ENCODE data around the gene PIR.

The PIR gene

GRCh38 chrX:15448010-15448639 is 45.0 kb downstream of the PIR start:
- DNase-seq: no peak
- Histone ChIP-seq H3K4me1 (ENCODE audit: control extremely low read depth in 1 of 4, control insufficient read depth in 4 of 4, insufficient read depth in 4 of 4, low read length in 3 of 4) (no peaks in the 10 kb centered on the region), H3K27me3 (replicated peaks in 2 of 5; ENCODE audit: control insufficient read depth in 4 of 5, insufficient read depth in 5 of 5, low read length in 4 of 5) (peaks cover 0 to 8% (median 0%) of the 10 kb centered on the region in 5 experiments), H3K4me3 (ENCODE audit: control insufficient read depth in 1 of 7, extremely low read depth in 1 of 7, insufficient read depth in 4 of 7, low read depth in 2 of 7, low read length in 6 of 7) (no peak overlapping the region), H3K9me3 (ENCODE audit: control extremely low read depth in 1 of 5, control insufficient read depth in 4 of 5, insufficient read depth in 2 of 5, low read depth in 1 of 5, low read length in 4 of 5) (no peaks in the 10 kb centered on the region), H3K36me3 (ENCODE audit: control insufficient read depth in 4 of 4, insufficient read depth in 4 of 4, low read length in 3 of 4) (peaks cover 0 to 3% (median 0%) of the 10 kb centered on the region in 4 experiments), H3K27ac (ENCODE audit: insufficient read depth in 1 of 2, low read depth in 1 of 2, low read length in 2 of 2, poor library complexity in 1 of 2, severe bottlenecking in 2 of 2) (no peak overlapping the region)
- ChIA-PET CTCF (no interaction called here), POLR2A (no interaction called here)
- WGBS (ENCODE audit: insufficient coverage): 78% methylated on average over 3 of the region's 5 CpGs

GRCh38 chrX:15441464-15441863 is 51.7 kb downstream of the PIR start:
- no peaks in the 10 kb centered on the region for H3K9me3 ChIP-seq (ENCODE audit: control extremely low read depth in 1 of 5, control insufficient read depth in 4 of 5, insufficient read depth in 2 of 5, low read depth in 1 of 5, low read length in 4 of 5)
- no peak overlapping the region for H3K27ac ChIP-seq (ENCODE audit: insufficient read depth in 1 of 2, low read depth in 1 of 2, low read length in 2 of 2, poor library complexity in 1 of 2, severe bottlenecking in 2 of 2)
- no peaks in the 10 kb centered on the region for H3K36me3 ChIP-seq (ENCODE audit: control insufficient read depth in 4 of 4, insufficient read depth in 4 of 4, low read length in 3 of 4)
- no peak for DNase-seq
- 83% methylated on average over 4 of the region's 5 CpGs for WGBS (ENCODE audit: insufficient coverage)
- H3K27me3 ChIP-seq (replicated peaks in 2 of 5; ENCODE audit: control insufficient read depth in 4 of 5, insufficient read depth in 5 of 5, low read length in 4 of 5): peaks cover 0 to 3% (median 0%) of the 10 kb centered on the region in 5 experiments
- POLR2A ChIA-PET: no interaction called here
- CTCF ChIA-PET: no interaction called here
- no peaks in the 10 kb centered on the region for H3K4me1 ChIP-seq (ENCODE audit: control extremely low read depth in 1 of 4, control insufficient read depth in 4 of 4, insufficient read depth in 4 of 4, low read length in 3 of 4)
- H3K4me3 ChIP-seq (ENCODE audit: control insufficient read depth in 1 of 7, extremely low read depth in 1 of 7, insufficient read depth in 4 of 7, low read depth in 2 of 7, low read length in 6 of 7): no peak overlapping the region

GRCh38 chrX:15438332-15438731 is 54.8 kb downstream of the PIR start:
- H3K9me3 ChIP-seq (ENCODE audit: control extremely low read depth in 1 of 5, control insufficient read depth in 4 of 5, insufficient read depth in 2 of 5, low read depth in 1 of 5, low read length in 4 of 5): peaks cover 0 to 1% (median 0%) of the 10 kb centered on the region in 5 experiments
- WGBS (ENCODE audit: insufficient coverage): 87% methylated on average over 3 of the region's 3 CpGs
- no peaks in the 10 kb centered on the region for H3K4me1 ChIP-seq (ENCODE audit: control extremely low read depth in 1 of 4, control insufficient read depth in 4 of 4, insufficient read depth in 4 of 4, low read length in 3 of 4)
- POLR2A ChIA-PET: no interaction called here
- peaks cover 0 to 2% (median 0%) of the 10 kb centered on the region in 5 experiments for H3K27me3 ChIP-seq (replicated peaks in 2 of 5; ENCODE audit: control insufficient read depth in 4 of 5, insufficient read depth in 5 of 5, low read length in 4 of 5)
- CTCF ChIA-PET: no interaction called here
- H3K36me3 ChIP-seq (ENCODE audit: control insufficient read depth in 4 of 4, insufficient read depth in 4 of 4, low read length in 3 of 4): no peaks in the 10 kb centered on the region
- H3K4me3 ChIP-seq (ENCODE audit: control insufficient read depth in 1 of 7, extremely low read depth in 1 of 7, insufficient read depth in 4 of 7, low read depth in 2 of 7, low read length in 6 of 7): no peak overlapping the region
- DNase-seq: no peak
- no peak overlapping the region for H3K27ac ChIP-seq (ENCODE audit: insufficient read depth in 1 of 2, low read depth in 1 of 2, low read length in 2 of 2, poor library complexity in 1 of 2, severe bottlenecking in 2 of 2)

- 100% methylated on average over 1 of the region's 1 CpG for WGBS (ENCODE audit: insufficient coverage)
- peaks cover 0 to 1% (median 0%) of the 10 kb centered on the region in 5 experiments for H3K9me3 ChIP-seq (ENCODE audit: control extremely low read depth in 1 of 5, control insufficient read depth in 4 of 5, insufficient read depth in 2 of 5, low read depth in 1 of 5, low read length in 4 of 5)
- DNase-seq: no peak
- H3K4me3 ChIP-seq (ENCODE audit: control insufficient read depth in 1 of 7, extremely low read depth in 1 of 7, insufficient read depth in 4 of 7, low read depth in 2 of 7, low read length in 6 of 7): no peak overlapping the region
- H3K27me3 ChIP-seq (replicated peaks in 2 of 5; ENCODE audit: control insufficient read depth in 4 of 5, insufficient read depth in 5 of 5, low read length in 4 of 5): peaks cover 0 to 2% (median 0%) of the 10 kb centered on the region in 5 experiments
- POLR2A ChIA-PET: no interaction called here
- CTCF ChIA-PET: no interaction called here
- no peaks in the 10 kb centered on the region for H3K4me1 ChIP-seq (ENCODE audit: control extremely low read depth in 1 of 4, control insufficient read depth in 4 of 4, insufficient read depth in 4 of 4, low read length in 3 of 4)
- no peaks in the 10 kb centered on the region for H3K36me3 ChIP-seq (ENCODE audit: control insufficient read depth in 4 of 4, insufficient read depth in 4 of 4, low read length in 3 of 4)
- H3K27ac ChIP-seq (ENCODE audit: insufficient read depth in 1 of 2, low read depth in 1 of 2, low read length in 2 of 2, poor library complexity in 1 of 2, severe bottlenecking in 2 of 2): no peak overlapping the region
Observed at GRCh38 chrX:15437724-15438123, 55.4 kb downstream of the PIR start.

GRCh38 chrX:15435836-15436619 is 57.1 kb downstream of the PIR start:
- 71% methylated on average over 1 of the region's 2 CpGs for WGBS (ENCODE audit: insufficient coverage)
- Histone ChIP-seq H3K4me3 (ENCODE audit: control insufficient read depth in 1 of 7, extremely low read depth in 1 of 7, insufficient read depth in 4 of 7, low read depth in 2 of 7, low read length in 6 of 7) (no peak overlapping the region), H3K4me1 (ENCODE audit: control extremely low read depth in 1 of 4, control insufficient read depth in 4 of 4, insufficient read depth in 4 of 4, low read length in 3 of 4) (no peaks in the 10 kb centered on the region), H3K36me3 (ENCODE audit: control insufficient read depth in 4 of 4, insufficient read depth in 4 of 4, low read length in 3 of 4) (no peaks in the 10 kb centered on the region), H3K9me3 (ENCODE audit: control extremely low read depth in 1 of 5, control insufficient read depth in 4 of 5, insufficient read depth in 2 of 5, low read depth in 1 of 5, low read length in 4 of 5) (peaks cover 0 to 1% (median 0%) of the 10 kb centered on the region in 5 experiments), H3K27me3 (replicated peaks in 2 of 5; ENCODE audit: control insufficient read depth in 4 of 5, insufficient read depth in 5 of 5, low read length in 4 of 5) (peaks cover 0 to 2% (median 0%) of the 10 kb centered on the region in 5 experiments), H3K27ac (ENCODE audit: insufficient read depth in 1 of 2, low read depth in 1 of 2, low read length in 2 of 2, poor library complexity in 1 of 2, severe bottlenecking in 2 of 2) (no peak overlapping the region)
- CTCF ChIA-PET: no interaction called here
- no peak for DNase-seq
- POLR2A ChIA-PET: no interaction called here

GRCh38 chrX:15434205-15434604 is 58.9 kb downstream of the PIR start:
- POLR2A ChIA-PET: no interaction called here
- Histone ChIP-seq H3K9me3 (ENCODE audit: control extremely low read depth in 1 of 5, control insufficient read depth in 4 of 5, insufficient read depth in 2 of 5, low read depth in 1 of 5, low read length in 4 of 5) (peaks cover 0 to 1% (median 0%) of the 10 kb centered on the region in 5 experiments), H3K27me3 (replicated peaks in 2 of 5; ENCODE audit: control insufficient read depth in 4 of 5, insufficient read depth in 5 of 5, low read length in 4 of 5) (peaks cover 0 to 2% (median 0%) of the 10 kb centered on the region in 5 experiments), H3K36me3 (ENCODE audit: control insufficient read depth in 4 of 4, insufficient read depth in 4 of 4, low read length in 3 of 4) (no peaks in the 10 kb centered on the region), H3K4me1 (ENCODE audit: control extremely low read depth in 1 of 4, control insufficient read depth in 4 of 4, insufficient read depth in 4 of 4, low read length in 3 of 4) (no peaks in the 10 kb centered on the region), H3K4me3 (ENCODE audit: control insufficient read depth in 1 of 7, extremely low read depth in 1 of 7, insufficient read depth in 4 of 7, low read depth in 2 of 7, low read length in 6 of 7) (no peak overlapping the region), H3K27ac (ENCODE audit: insufficient read depth in 1 of 2, low read depth in 1 of 2, low read length in 2 of 2, poor library complexity in 1 of 2, severe bottlenecking in 2 of 2) (no peak overlapping the region)
- no peak for DNase-seq
- CTCF ChIA-PET: no interaction called here
- 74% methylated on average over 2 of the region's 2 CpGs for WGBS (ENCODE audit: insufficient coverage)

DNA sequence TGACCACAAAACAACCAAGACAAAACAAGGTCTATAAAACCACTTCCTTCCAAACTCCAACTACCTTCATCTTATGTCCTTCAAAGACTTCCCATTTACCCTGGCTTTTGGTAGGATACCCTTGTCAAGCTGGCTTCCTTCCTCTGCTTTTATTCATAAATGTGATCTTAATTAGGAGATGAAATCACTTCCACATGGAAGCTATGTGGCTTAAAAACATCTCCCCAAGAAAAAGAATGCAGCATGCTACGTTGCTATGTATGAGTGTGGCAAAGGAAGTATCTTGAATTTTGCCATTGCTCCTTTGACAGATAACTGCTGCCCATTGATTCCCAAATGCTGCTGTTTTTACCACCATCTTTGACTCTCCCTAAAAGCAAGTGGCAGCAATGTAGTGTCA is 62.5 kb downstream of the PIR start:
- ChIA-PET CTCF (no interaction called here), POLR2A (no interaction called here)
- peaks cover 0 to 1% (median 0%) of the 10 kb centered on the region in 5 experiments for H3K9me3 ChIP-seq (ENCODE audit: control extremely low read depth in 1 of 5, control insufficient read depth in 4 of 5, insufficient read depth in 2 of 5, low read depth in 1 of 5, low read length in 4 of 5)
- H3K4me1 ChIP-seq (ENCODE audit: control extremely low read depth in 1 of 4, control insufficient read depth in 4 of 4, insufficient read depth in 4 of 4, low read length in 3 of 4): no peaks in the 10 kb centered on the region
- no peak overlapping the region for H3K4me3 ChIP-seq (ENCODE audit: control insufficient read depth in 1 of 7, extremely low read depth in 1 of 7, insufficient read depth in 4 of 7, low read depth in 2 of 7, low read length in 6 of 7)
- no peaks in the 10 kb centered on the region for H3K36me3 ChIP-seq (ENCODE audit: control insufficient read depth in 4 of 4, insufficient read depth in 4 of 4, low read length in 3 of 4)
- H3K27ac ChIP-seq (ENCODE audit: insufficient read depth in 1 of 2, low read depth in 1 of 2, low read length in 2 of 2, poor library complexity in 1 of 2, severe bottlenecking in 2 of 2): no peak overlapping the region
- peaks cover 0 to 6% (median 0%) of the 10 kb centered on the region in 5 experiments for H3K27me3 ChIP-seq (replicated peaks in 2 of 5; ENCODE audit: control insufficient read depth in 4 of 5, insufficient read depth in 5 of 5, low read length in 4 of 5)
- no CpG with 5 or more reads among the region's 1 CpG for WGBS (ENCODE audit: insufficient coverage)
- peak in 1 of 3 donors; percentile 6 for DNase-seq
